ENCODE results near the gene PDE1A.

Gene PDE1A

DNA sequence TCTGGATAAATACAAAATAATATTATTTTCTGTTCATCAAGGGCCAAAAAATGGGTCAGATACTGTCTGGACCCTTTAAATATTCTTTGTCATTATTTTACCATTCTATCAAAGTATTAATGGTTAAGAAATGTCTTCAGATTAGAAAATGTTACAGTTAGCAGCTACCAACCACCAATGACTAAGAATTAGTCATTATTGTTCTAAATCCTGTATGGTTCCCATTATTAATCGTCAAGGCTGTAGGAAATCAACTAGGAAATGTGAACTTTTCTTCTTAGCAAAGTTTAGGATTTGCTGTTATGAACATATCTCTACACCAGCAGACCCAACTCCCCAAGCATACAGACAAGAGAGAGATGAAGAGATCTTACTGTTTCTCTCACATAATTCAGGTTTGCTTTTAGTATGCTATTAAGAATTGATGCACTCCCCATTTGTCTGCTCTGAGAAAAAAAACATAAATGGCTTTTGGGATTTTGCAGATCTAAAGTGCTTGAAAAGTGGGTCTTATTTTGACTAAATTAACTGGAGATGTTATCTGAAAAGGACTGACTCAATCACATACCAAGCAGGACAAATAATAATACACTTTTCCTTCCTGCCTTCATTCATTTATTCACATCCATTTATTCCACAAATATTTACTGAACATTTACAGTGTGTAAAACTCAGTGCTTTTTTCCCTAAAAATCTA, 293.5 kb downstream of the PDE1A start:
- DNase-seq (ENCODE audit: low spot score), result no peak
- no peak for TF ChIP-seq CTCF (IDR thresholded peaks at IDR 0.05; ENCODE audit: extremely low read depth, missing control alignments)

DNA sequence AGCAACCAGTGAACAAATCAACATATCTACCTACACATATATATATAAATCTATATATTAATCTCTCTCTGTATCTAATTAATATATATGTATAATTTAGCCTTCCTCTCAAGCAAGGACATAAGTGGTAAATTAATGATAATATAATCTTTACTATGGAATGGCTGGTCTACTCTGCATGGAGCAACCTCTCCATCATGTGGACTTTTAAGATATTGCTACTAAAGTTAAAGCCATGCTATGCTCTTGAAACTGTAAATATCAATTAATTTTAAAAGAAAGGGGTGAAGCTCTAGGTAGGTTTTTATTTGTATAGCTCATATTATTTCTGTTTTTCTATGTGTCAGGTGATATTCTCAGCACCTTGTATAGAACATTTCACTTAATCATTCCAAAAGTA, 294.2 kb downstream of the PDE1A start:
- DNase-seq (ENCODE audit: low spot score), result no peak
- no peak for TF ChIP-seq CTCF (IDR thresholded peaks at IDR 0.05; ENCODE audit: extremely low read depth, missing control alignments)

DNA sequence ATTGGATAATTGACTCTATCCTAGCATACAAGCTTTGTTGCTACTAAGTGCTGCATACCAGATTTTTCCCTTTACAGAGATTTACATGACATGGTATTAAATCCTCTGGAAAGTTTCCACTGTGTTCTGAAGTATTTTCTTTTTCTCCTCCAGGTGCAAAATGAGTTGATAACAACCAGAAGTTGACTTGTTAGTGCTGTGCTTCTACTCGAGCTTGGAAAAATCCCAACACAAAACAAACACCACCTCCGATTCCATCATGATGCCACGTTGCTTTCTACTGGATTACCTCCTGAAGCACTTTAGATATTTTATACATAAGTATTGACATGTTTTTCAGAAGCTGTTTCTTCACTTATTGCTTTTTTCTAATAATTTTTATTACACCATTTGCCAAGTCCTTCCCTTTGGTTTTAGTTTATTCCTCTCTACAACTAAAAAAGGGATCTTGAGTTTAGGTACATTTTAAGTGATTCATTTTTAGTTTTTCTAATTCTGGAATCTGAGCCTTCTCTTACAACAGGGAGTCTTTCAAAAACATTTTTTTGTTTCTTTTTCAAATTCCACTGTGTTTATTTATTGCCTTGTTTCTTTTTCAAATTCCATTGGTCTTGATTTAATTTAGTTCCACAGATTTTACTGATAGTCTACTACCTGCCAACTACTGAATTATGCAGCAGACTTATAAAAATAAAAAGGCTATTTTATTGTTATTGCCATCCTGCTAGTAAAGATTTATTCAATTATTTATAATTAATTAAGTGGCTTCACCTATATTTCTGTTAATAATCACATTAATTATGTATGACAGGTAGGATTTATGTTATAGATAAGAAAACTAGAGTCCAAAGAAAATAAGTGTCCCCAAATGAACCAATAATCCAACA, 297.8 kb downstream of the PDE1A start:
- no peak for DNase-seq (ENCODE audit: low spot score)
- TF ChIP-seq CTCF (IDR thresholded peaks at IDR 0.05; ENCODE audit: extremely low read depth, missing control alignments), result no peak

DNA sequence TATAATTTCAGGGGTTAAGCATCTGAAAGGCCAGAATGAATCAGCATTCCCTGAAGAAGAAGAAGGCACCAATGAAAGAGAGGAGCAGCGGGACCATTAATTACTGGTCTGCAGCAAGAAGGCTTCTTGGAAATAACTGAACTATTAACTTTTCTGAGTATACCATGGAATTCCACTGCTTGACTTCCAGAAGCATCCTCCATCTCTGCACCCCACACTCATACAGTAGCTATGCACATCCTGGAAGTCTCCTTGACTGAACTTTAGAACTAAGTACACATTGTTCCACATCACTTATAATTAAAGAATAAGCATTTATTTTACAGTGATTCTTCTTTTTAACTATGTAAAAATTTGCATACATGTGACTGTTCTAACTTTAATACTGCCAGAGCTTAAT, 309.6 kb downstream of the PDE1A start:
- DNase-seq (ENCODE audit: low spot score), result no peak
- no peak for TF ChIP-seq CTCF (IDR thresholded peaks at IDR 0.05; ENCODE audit: extremely low read depth, missing control alignments)

DNA sequence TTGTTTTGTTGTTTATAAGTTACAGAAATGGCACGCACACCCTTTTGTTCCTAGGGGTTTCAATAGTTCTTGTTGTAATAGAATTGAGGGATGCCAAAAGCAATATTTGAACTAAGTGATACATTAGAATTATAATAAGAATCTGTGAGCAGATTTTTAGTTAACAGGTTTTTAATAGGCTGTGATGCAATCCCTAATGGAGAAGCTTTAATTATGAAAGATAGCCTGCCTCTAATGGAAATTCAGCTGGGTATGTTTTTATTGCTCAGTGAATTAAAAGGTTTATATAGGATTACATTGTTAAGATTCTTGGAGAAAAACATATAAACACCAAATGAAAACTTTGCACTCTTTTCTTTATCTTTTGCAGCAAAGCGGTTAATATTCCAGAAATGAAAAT, 310.1 kb downstream of the PDE1A start:
- no peak for TF ChIP-seq CTCF (IDR thresholded peaks at IDR 0.05; ENCODE audit: extremely low read depth, missing control alignments)
- DNase-seq (ENCODE audit: low spot score), result no peak

DNA sequence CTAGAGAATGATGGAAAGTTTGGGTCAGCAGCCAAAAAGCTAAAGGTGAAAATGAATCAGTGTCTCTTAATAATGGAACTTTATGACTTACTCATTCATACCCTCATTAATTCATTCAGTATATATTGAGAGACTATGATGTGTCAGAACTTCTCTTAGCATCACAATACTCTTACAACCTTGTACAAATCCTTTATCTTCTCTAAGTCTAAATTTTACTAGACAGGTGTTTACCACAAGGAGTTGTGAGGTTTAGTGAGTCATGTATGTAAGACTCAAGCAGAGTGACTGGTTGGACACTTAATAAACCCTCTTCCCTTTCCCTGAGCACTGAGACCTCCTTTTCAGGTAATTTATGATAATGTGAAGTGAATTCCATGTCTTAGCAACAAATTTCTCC, 311.6 kb downstream of the PDE1A start:
- DNase-seq (ENCODE audit: low spot score), result no peak
- no peak for TF ChIP-seq CTCF (IDR thresholded peaks at IDR 0.05; ENCODE audit: extremely low read depth, missing control alignments)

DNA sequence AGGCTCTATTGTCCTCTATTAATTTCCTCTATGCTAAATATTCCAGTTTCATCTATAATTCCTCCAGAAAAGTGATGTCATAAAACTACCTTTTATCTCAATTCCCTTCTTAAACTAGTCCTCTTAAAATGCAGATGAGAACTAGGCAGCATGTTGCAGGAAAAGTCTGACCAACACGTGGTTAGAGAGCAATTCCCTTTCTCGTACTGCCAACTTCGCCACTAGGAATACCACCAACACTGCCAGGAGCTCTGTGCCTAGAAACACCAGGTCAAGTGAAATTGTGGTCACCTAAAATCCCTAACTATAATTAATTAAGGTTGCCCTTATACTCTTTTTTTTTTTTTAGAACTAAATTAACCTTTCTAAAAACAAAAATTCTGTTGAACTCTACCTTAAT, 313.5 kb downstream of the PDE1A start:
- TF ChIP-seq CTCF (IDR thresholded peaks at IDR 0.05; ENCODE audit: extremely low read depth, missing control alignments), result no peak
- DNase-seq (ENCODE audit: low spot score), result no peak
